ENCODE data around the gene PRIMA1.

Gene PRIMA1

DNA sequence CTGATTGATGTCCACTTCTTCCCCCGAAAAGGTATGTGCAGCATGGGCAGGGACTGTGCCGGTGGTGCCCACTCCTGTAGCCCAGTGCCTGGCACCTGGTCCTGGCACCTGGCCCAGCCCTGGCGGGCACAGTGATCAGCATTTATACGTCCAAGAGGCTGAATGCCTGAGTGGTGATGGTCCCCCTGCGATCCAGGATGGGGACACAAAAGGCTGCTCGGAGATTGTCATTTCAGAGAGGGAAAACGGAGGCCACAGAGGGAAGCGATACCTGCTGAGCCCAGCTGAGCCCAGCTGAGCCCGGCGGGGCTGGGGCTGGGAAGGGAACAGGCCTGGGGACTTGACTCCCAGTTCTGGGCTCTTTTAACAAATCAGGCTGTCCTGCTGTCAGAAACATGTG, 55.8 kb downstream of the PRIMA1 start:
- no peak for DNase-seq (ENCODE audit: low read depth in 2 of 2)

GRCh38 chr14:93731753-93732152, 56.5 kb downstream of the PRIMA1 start:
- no peak for DNase-seq (ENCODE audit: low read depth in 2 of 2)

DNA sequence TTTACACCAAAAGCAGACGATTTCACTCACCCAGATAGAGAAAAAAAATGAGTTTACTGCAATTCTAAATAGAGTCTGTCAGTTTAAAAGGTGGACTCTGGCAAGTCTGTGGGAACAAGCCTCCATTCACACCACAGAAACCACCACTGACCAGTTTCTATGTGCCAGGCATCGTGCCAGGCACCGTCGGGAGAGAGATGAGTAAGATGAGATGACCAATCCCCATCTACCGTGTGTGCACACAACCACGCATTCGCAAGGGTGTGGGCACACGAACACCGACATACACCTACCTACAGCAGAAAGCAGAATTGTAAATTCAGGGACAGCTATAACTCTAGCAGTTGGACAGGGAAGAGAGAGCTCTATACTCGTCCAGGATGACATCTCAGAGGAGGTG, 58.3 kb downstream of the PRIMA1 start:
- DNase-seq (ENCODE audit: low read depth in 2 of 2) = no peak

GRCh38 chr14:93728651-93729016, 59.7 kb downstream of the PRIMA1 start:
- DNase-seq (ENCODE audit: low read depth in 2 of 2) = no peak

DNA sequence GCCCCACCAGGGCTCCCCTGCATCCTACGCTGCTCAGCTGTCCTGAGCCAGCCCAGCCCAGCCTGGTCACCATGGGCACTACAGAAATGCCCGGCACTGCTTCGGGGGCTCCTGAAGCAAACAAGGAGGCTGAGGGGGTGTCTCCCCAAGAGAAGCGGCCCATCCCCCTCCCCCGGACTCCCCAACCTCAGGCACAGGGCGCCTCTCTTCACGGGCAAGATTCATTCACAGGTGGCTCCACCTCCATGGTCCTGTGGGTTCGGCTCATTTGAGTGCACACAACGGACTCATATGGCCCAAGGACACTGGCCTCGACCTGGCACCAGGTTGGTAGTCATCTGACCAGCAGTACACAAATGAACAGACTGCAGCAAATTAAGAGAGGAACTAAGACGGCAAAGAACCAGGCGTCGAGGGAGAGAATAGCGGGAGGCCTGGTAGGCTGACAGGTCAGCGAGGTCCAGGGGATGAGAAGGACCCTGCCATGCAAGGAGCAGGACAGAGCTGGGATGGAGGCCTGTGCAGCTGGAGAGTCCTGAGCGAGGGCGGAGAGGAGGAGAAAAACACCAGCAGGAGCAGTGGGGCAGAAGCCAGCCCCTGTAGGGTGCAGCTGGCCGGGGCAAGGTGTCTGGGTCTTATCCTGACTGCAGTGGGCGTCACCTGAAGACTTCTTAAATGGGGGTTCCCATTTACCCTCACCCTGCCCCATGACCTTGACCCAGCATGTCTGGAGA, 60.2 kb downstream of the PRIMA1 start:
- DNase-seq (ENCODE audit: low read depth in 2 of 2) = no peak

- DNase-seq (ENCODE audit: low read depth in 2 of 2) = no peak
Measured at GRCh38 chr14:93727039-93727740, 61.1 kb downstream of the PRIMA1 start.

DNA sequence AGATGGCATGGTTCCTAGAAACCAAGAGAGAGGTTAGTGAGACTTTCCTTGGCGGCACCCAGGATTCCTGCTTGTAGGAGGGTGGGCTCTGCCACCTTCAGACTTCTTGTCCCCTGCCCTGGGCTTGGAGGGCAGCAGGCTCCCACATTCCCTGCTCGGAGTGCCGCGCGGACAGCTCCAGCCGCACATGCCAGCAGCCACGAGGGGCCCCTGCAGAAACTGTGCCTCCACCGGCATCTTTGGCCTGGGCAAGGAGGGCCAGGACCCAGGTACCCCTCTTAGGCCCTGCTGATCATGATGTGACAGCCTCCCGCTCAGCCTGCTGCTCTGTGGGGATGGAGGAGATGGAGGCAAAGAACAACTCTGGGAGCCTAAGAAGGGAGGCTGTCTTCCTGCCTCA, 62.3 kb downstream of the PRIMA1 start:
- no peak for DNase-seq (ENCODE audit: low read depth in 2 of 2)

- no peak for DNase-seq (ENCODE audit: low read depth in 2 of 2)
Measured at GRCh38 chr14:93725002-93725582, 63.2 kb downstream of the PRIMA1 start.

DNA sequence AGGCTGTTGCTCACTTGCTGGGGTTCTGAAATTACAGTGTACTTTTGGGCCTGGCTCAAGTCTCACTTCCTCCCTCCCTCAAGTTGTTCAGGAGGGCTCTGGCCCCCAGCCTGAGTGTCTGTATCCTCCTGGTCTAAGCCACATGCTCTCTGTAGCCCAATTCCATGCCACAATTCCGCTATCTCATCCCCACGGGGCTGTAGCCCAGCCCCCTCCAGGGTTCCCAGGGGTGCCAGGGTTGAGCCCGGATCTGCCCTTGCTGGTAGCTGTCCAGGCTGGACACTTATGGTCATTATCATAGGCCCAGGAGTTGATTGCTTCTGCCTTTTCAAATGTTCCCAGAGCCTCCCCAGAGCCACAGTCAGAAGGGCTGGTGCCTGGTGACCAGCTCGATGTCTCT, 65.3 kb downstream of the PRIMA1 start:
- no peak for DNase-seq (ENCODE audit: low read depth in 2 of 2)

- no peak for DNase-seq (ENCODE audit: low read depth in 2 of 2)
Measured at GRCh38 chr14:93720981-93721483, 67.3 kb downstream of the PRIMA1 start.

- no peak for DNase-seq (ENCODE audit: low read depth in 2 of 2)
Measured at GRCh38 chr14:93720076-93720815, 68.0 kb downstream of the PRIMA1 start.

GRCh38 chr14:93719256-93719655, 69.0 kb downstream of the PRIMA1 start:
- DNase-seq (ENCODE audit: low read depth in 2 of 2) = no peak

DNA sequence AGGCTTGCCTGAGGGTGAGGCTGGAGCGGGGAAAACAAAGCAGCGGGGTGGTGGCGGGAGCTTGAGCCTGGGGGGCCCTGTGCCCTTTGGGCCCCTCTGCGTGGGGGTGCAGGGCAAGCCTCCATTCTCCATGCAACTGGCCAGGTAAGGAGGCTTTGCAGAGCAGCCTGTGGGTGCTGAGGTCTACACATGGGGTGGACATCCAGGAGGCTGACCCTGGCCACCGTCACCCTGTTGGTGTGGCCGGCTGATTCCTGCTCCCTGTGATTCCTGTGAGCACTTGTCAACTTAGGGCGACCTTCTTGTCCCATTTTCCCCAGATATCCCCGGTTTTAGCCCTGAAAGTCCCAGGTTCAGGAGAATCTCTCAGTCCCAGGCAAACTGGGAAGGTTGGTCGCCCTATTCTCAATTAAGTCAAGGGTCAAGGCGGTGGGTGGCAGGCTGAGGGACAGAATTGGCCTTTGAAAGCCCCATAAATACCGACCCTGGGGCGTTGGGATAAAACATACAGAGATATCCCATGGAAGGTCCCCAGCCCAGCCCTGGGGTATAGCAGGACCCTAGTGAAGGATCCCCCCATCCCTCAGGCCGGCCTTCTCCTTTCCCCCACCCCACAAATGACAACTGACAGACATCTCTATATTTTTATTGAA, 70.5 kb downstream of the PRIMA1 start:
- DNase-seq (ENCODE audit: low read depth in 2 of 2) = no peak

- DNase-seq (ENCODE audit: low read depth in 2 of 2) = no peak
Measured at GRCh38 chr14:93716746-93717667, 71.3 kb downstream of the PRIMA1 start.

DNA sequence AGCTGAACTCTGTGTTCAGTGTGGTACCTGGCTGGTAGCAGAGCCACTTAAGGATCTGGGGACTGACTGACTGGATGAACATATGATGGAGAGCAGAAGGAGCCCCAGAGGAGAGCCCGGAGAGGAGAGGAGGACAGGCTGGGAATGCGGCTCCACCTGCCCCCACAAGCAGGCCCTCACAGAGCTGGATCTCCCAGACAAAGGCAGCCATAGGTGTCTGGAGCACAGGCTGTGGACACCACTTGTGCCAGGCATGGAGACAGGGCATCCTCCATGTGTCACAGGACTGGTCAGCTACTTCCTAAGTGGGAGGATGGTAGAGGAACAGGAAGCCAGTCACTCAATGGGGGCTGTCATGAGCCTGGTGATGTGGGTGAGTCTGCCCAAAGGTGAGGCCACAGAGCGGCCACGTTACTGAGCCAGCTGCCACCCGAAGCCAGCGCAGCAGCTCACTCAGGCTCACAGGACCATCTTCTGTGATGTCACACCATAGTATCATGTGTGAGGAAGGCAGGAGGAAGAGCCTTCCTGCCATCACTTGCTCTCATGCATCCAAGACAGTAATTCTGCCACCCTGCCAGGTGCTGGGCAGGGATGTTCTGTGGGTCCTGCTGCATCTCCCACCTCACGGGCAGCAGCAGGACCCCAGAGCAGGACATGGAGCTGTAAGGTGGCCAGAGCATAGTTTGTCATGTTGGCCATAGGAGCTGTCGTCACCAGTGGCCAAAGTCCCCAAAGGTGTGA, 72.1 kb downstream of the PRIMA1 start:
- no peak for DNase-seq (ENCODE audit: low read depth in 2 of 2)

GRCh38 chr14:93715279-93715927, 72.9 kb downstream of the PRIMA1 start:
- no peak for DNase-seq (ENCODE audit: low read depth in 2 of 2)

GRCh38 chr14:93714605-93715004, 73.7 kb downstream of the PRIMA1 start:
- no peak for DNase-seq (ENCODE audit: low read depth in 2 of 2)

- no peak for DNase-seq (ENCODE audit: low read depth in 2 of 2)
Measured at GRCh38 chr14:93713726-93714405, 74.4 kb downstream of the PRIMA1 start.

Measured in stimulated activated CD4-positive, alpha-beta T cell treated with anti-CD3 and anti-CD28 coated beads, Interleukin-4, amount 100 ng/mL, for 48 hours (primary cell).